Left lung (tissue), 10 donors: ENCODE results near the gene HACD3. TPM values are rescaled to one million over a fixed set of nuclear protein-coding genes. Genes with fewer than 3 reads are reported as not detected.

Source experiments
- ATAC-seq: fragments of 200-7000 bp; cut with Tn5 transposase; one replicate; pipeline ENCODE4 v1.9.1; 2020; ENCODE audit warnings: moderate library complexity
- DNase-seq, 4 donors: peaks; one replicate each; pipeline ENCODE4 v3.0.0-alpha.2; 2013 to 2020
- H3K27ac ChIP-seq, 2 donors: fragments of 200-600 bp; sonication (generic) in 1 of 2; one replicate each; pipeline versions ENCODE4 v1.5.0 to v1.8.0; 2020 to 2021
- H3K27me3 ChIP-seq, 2 donors: fragments of 200-600 bp; sonication (generic) in 1 of 2; one replicate each; pipeline versions ENCODE4 v1.5.0 to v1.8.0; 2020 to 2021
- H3K36me3 ChIP-seq, 2 donors: fragments of 200-600 bp; sonication (generic) in 1 of 2; one replicate each; pipeline versions ENCODE4 v1.5.0 to v1.8.0; 2020 to 2021
- H3K4me1 ChIP-seq, 2 donors: fragments of 200-600 bp; one replicate each; pipeline ENCODE4 v1.8.0; 2021
- H3K4me3 ChIP-seq, 2 donors: fragments of 200-600 bp; sonication (generic) in 1 of 2; one replicate each; pipeline versions ENCODE4 v1.5.0 to v1.8.0; 2020 to 2021; ENCODE audit warnings: mild to moderate bottlenecking in 1 of 2
- H3K9me3 ChIP-seq, 2 donors: fragments of 200-600 bp; sonication (generic) in 1 of 2; one replicate each; pipeline versions ENCODE4 v1.5.0 to v1.8.0; 2020 to 2021
- intact Hi-C, 2 donors: fragments of 100-400 bp; cut with DNase I; formaldehyde crosslinking; loops; one replicate each; pipeline versions ENCODE4 v1.11.2 to v1.14.2; 2022
- polyA plus RNA-seq, 6 donors: library from polyadenylated mRNA; unstranded; fragments of 120-200 nt; gene quantifications; one replicate each; pipeline ENCODE4 v1.2.1, GENCODE V29; 2013; ENCODE audit not compliant: insufficient read length in 6 of 6
- total RNA-seq, 2 donors: library from RNA; stranded (reverse); fragmentation: NEBNext Ultra II Directional; extraction: Animal tissue kit (Norgen Biotek cat#: 25700); gene quantifications; one replicate each; pipeline ENCODE4 v1.2.1, GENCODE V29; 2021
- TF ChIP-seq, protein P1 (sequence below), 2 donors: fragments of 200-600 bp; sonication (generic) in 1 of 2; IDR thresholded peaks; one replicate each; pipeline versions ENCODE4 v1.5.0 to v1.8.0; 2021; ENCODE audit warnings: antibody characterized with exemption in 2 of 2
- donor health status: DM: no; HTN: yes; CAD: no.
- donor health status: DM: no; HTN: no; CAD: no.

The HACD3 gene
- total and polyA plus RNA-seq, 8 donors = 51.1 to 191 (median 159) TPM

DNA sequence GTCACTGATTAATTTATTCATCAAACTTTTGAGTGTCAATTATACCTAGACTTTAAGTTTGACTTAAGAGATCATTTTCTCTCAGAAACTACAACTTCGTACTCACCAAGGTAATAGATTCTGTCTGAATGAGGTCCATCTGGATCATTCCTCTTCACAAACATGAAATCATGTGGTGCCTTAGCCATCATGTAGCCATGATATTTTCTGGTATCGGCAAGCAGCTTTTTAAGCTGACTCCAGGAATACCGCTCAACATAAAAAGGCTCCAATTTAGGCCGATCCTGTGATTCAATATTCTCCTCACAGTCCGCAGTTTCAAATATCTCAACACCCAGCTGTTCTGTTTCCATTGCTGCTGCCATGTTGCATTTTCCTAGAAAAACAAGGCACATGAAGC is 18.1 kb upstream of the HACD3 start:
- peaks cover 0 to 59% of the 10 kb centered on the region in 2 donors for H3K36me3 ChIP-seq
- no peak for ATAC-seq
- no peak for DNase-seq
- H3K27me3 ChIP-seq = no peaks in the 10 kb centered on the region
- no peaks in the 10 kb centered on the region for H3K9me3 ChIP-seq
- TF ChIP-seq, protein P1, sequence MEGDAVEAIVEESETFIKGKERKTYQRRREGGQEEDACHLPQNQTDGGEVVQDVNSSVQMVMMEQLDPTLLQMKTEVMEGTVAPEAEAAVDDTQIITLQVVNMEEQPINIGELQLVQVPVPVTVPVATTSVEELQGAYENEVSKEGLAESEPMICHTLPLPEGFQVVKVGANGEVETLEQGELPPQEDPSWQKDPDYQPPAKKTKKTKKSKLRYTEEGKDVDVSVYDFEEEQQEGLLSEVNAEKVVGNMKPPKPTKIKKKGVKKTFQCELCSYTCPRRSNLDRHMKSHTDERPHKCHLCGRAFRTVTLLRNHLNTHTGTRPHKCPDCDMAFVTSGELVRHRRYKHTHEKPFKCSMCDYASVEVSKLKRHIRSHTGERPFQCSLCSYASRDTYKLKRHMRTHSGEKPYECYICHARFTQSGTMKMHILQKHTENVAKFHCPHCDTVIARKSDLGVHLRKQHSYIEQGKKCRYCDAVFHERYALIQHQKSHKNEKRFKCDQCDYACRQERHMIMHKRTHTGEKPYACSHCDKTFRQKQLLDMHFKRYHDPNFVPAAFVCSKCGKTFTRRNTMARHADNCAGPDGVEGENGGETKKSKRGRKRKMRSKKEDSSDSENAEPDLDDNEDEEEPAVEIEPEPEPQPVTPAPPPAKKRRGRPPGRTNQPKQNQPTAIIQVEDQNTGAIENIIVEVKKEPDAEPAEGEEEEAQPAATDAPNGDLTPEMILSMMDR (IDR thresholded peaks at IDR 0.05) = no peak
- H3K4me3 ChIP-seq = no peak overlapping the region
- H3K27ac ChIP-seq = peak overlapping the region; percentile 28 to 45
- peaks cover 9 to 42% of the 10 kb centered on the region in 2 donors for H3K4me1 ChIP-seq
- intact Hi-C loops = no loop called here

DNA sequence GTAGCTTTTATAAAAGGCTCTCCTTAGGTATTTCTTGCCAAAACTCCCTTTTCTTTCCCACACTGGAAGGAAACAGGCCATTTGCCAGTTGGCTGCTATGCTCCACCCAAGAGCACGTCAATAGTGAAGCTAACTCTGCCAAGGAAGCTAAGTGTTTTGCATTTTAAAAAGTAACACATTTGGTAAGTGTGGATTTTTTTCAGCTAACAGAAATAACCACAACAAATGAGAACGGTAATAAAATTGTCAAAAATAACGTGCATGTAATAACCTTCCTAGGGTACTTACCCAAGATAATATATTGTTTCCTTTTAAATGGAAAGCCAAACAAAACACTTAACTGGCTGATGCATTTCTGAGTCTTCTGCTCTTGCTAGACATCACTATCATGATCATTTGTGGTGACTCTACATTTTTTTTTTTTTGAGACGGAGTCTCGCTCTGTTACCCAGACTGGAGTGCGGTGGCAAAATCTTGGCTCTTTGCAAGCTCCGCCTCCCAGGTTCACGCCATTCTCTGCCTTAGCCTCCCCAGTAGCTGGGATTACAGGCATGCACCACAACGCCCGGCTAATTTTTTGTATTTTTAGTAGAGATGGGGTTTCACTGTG is 17.4 kb upstream of the HACD3 start:
- DNase-seq = no peak
- no peak for ATAC-seq
- intact Hi-C loops = no loop called here
- Histone ChIP-seq H3K27me3 (no peaks in the 10 kb centered on the region), H3K4me1 (peaks cover 9 to 42% of the 10 kb centered on the region in 2 donors), H3K36me3 (peaks cover 0 to 52% of the 10 kb centered on the region in 2 donors), H3K27ac (peak overlapping the region; percentile 28 to 45), H3K4me3 (no peak overlapping the region), H3K9me3 (no peaks in the 10 kb centered on the region)
- TF ChIP-seq, protein P1 (IDR thresholded peaks at IDR 0.05) = no peak

GRCh38 chr15:65516997-65517865 is 13.0 kb upstream of the HACD3 start, which contains the start of gene DPP8:
Gene DPP8 (minus strand): TSS chr15:65517689. CDS start chr15:65512553, 5,136 bp downstream.
- TF ChIP-seq, protein P1 (IDR thresholded peaks at IDR 0.05) = peak; percentile 80 to 93
- intact Hi-C loops = no loop called here
- peaks cover 0 to 9% of the 10 kb centered on the region in 2 donors for H3K36me3 ChIP-seq
- peak within 1 kb of the TSS; percentile 87 to 99 for H3K27ac ChIP-seq
- no peaks in the 10 kb centered on the region for H3K27me3 ChIP-seq
- peak; percentile 99 for ATAC-seq
- peak; percentile 90 to 98 (median 95) for DNase-seq
- peaks cover 9 to 38% of the 10 kb centered on the region in 2 donors for H3K4me1 ChIP-seq
- no peaks in the 10 kb centered on the region for H3K9me3 ChIP-seq
- H3K4me3 ChIP-seq = peak within 1 kb of the TSS; percentile 99 to 100

- Histone ChIP-seq H3K4me3 (peak overlapping the region; percentile 99 to 100), H3K36me3 (peaks cover 0 to 4% of the 10 kb centered on the region in 2 donors), H3K27me3 (no peaks in the 10 kb centered on the region), H3K9me3 (no peaks in the 10 kb centered on the region), H3K4me1 (peaks cover 9 to 35% of the 10 kb centered on the region in 2 donors), H3K27ac (peak overlapping the region in 1 of 2 donors; percentile 99)
- TF ChIP-seq, protein P1 (IDR thresholded peaks at IDR 0.05) = no peak
- ATAC-seq = no peak
- DNase-seq = no peak
- intact Hi-C loops = no loop called here
Observed at GRCh38 chr15:65517866-65518207, 12.4 kb upstream of the HACD3 start.
